GM12872 (cell line): ENCODE data around the gene TMEM205.
A peak's percentile ranks its signal among the peaks of the same experiment; 100 is the strongest.

Experiments used
- TF ChIP-seq, protein P1 (sequence below): IDR thresholded peaks from 3 replicates; pipeline ENCODE4 v1.5.1; 2011; ENCODE audit warnings: low read depth, mild to moderate bottlenecking, low read length, moderate library complexity; ENCODE audit not compliant: insufficient read depth

TMEM205 gene

DNA sequence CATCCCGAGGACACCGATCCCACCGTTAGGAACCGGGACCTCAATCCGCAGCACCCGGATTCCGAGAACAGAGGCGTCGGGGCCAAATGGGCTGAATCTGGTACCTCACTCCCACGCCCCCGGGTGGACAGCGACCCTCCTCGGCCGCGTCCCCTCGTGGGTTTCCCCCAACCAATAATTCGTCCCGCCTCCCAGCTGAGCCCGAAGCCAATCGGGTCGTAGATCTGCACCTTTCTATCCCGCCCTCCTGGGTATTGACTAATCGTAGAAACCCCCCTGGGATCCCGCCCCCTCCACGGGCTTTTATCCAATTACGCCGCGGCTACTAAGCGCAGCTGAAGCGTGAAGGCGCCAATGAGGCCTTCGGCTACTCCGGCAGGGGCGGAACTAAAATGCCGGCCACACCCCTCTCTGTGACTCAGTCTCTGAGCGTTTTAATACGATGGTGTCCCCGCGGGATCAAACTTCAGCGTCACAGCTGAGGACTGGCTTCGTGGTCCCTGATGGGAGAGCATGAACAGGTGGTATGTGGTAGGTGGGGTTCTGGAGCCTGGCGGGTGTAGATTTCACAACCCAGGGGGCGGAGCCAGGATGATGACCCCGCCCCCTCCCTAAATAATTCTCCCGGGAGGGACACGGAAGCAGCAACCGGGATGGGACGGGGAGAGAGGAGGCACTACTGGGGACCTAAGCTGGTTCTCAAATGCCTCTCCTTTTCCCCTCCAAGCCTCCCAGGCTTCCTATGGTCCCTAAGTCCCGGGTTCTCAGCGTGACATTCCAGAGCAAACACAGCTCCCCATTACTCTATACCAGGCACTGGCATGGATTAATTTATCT lies at the start of gene TMEM205, which contains the start of gene CCDC159:
Gene TMEM205, minus strand, starts transcription at position 165 of the 837 bp plus-strand sequence. CDS start 649 bp downstream, outside the sequence.
Gene CCDC159, plus strand, starts transcription at position 416 of the 837 bp plus-strand sequence. Its CDS starts 88 bp downstream, at position 504.
- TF ChIP-seq, protein P1, sequence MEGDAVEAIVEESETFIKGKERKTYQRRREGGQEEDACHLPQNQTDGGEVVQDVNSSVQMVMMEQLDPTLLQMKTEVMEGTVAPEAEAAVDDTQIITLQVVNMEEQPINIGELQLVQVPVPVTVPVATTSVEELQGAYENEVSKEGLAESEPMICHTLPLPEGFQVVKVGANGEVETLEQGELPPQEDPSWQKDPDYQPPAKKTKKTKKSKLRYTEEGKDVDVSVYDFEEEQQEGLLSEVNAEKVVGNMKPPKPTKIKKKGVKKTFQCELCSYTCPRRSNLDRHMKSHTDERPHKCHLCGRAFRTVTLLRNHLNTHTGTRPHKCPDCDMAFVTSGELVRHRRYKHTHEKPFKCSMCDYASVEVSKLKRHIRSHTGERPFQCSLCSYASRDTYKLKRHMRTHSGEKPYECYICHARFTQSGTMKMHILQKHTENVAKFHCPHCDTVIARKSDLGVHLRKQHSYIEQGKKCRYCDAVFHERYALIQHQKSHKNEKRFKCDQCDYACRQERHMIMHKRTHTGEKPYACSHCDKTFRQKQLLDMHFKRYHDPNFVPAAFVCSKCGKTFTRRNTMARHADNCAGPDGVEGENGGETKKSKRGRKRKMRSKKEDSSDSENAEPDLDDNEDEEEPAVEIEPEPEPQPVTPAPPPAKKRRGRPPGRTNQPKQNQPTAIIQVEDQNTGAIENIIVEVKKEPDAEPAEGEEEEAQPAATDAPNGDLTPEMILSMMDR = 0 out of 3 replicates have a peak, but pooled peaks have one; percentile 22

DNA sequence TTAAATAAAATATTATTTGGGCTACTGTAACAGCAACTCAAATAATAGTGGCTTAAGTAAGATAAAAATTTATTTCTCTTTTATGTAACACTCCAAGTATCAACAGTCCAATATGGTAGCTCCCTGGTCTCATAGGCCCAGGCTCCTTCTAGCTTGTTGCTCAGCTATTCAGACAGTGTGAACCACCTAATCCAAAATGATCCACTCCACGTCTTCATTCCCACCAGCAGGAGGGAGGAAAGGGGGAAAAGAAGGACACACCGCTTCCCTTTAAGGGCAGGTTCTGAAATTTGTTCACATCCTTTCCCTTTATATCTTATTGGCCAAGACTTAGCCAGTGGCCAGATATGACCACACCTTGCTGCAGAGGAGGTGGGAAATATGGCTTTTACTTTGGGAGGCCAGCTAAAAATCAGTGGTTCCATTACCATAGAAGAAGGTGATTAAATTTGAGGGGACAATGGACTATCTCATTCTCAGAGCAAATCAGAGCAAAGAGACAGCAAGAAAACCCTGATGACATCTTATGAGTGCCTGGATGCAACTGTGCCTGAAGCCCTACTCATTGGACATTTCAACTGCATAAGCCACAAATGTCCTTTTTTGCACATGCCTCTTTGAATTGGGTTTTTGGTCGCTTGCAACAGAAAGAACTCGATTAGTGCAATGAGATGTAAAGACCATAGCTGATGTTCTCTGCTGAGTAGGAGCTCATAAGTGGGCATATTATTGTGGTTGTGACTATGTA lies 45.0 kb upstream of the TMEM205 start:
- TF ChIP-seq, protein P1 = no peak

DNA sequence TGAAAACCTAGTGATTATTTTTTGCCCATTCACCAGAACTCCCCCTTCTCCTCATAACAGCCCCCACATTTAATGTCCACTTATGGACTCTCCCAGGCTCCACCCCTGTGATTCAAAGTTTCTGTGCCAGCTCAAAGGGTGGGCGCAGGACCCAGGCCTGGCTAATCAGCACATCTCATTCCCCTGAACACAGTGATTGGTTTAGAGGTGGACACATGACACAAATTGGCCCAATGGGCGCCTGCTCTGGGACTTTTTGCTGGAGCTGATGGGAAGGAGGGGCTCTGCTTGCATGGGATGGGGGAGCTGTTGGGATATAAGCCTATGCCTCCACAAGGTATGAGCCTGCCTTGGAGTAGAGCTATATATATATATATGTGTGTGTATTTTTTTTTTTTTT lies 44.3 kb upstream of the TMEM205 start:
- TF ChIP-seq, protein P1 = no peak

DNA sequence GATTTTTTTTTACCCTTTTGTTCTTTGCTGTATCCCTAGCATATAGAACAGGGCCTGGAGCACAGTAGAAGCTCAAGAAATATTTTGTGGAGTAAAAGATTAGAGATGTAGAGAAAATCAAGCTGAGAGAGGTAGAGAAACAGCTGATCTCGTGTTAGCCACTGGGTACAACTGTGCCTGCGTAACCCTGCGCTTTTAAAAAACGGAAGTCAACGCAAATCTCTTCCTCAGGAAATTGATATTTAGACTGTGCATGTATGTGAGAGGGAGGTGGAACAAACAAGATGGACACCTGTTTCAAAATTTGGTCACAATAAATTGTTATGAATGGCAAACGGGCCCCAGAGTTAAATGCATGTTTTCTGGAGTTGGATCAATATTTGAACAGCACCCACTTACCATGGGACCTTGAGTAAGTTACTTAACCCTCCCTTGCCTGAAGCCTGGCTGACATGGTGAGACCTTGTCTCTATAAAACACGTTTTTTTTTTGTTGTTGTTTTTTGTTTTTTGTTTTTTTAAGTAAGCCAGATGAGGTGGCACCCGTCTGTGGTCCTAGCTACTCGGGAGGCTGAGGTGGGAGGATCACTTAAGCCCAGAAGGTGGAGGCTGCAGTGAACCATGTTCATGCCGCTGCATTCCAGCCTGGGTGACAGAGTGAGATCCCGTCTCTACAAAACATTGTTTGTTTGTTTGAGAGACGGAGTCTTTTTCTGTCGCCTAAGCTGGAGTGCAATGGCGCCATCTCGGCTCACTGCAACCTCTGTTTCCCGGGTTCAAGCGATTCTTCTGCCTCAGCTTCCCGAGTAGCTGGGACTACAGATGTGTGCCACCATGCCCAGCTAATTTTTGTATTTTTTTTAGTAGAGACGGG lies 41.3 kb upstream of the TMEM205 start:
- TF ChIP-seq, protein P1 = no peak

DNA sequence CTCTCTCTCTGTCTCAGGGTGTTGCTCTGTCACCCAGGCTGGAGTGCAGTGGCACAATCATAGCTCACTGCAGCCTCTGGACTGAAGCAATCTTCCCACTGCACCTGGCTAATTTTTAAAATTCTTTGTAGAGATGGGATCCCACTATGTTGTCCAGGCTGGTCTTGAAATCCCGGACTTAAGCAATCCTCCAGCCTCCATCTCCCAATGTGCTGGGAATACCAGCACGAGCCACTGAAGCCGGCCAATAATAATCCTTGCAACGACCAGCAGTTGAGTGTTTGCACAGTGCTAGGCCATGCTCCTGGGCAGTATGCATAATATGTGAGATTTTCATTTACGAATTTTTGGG lies 38.7 kb upstream of the TMEM205 start:
- TF ChIP-seq, protein P1 = no peak

DNA sequence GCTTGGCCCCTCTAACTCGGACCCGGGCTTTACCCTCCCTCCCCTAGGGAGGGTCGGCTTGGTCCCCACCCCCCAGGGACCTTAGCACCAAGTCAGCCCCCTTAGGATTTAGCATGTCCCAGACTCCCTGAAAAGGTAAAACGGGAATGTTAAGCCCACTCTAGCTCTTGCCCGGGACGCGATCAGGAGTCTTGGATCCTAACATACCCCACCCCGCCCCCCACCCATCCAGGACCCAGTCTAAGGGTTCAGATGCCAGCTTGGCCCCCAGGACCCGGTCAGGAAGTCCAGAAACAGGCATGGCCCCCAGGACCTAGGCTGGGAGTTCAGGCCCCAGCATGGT lies 37.6 kb upstream of the TMEM205 start:
- TF ChIP-seq, protein P1 = no peak
